NCI-H1105 (cell line): ENCODE results near the gene STOML2.

ENCODE experiments used
- DNase-seq: peaks from one replicate; lab custom pipeline; 2025; lab: John Stamatoyannopoulos, UW

The STOML2 gene

GRCh38 chr9:35072461-35073278, 30.3 kb downstream of the STOML2 start, which contains the start of gene VCP:
Gene VCP (minus strand): TSS chr9:35072625. CDS start chr9:35072353, 272 bp downstream.
- DNase-seq = peak; percentile 96

GRCh38 chr9:35071814-35072460, 31.0 kb downstream of the STOML2 start:
- peak; percentile 70 for DNase-seq

DNA sequence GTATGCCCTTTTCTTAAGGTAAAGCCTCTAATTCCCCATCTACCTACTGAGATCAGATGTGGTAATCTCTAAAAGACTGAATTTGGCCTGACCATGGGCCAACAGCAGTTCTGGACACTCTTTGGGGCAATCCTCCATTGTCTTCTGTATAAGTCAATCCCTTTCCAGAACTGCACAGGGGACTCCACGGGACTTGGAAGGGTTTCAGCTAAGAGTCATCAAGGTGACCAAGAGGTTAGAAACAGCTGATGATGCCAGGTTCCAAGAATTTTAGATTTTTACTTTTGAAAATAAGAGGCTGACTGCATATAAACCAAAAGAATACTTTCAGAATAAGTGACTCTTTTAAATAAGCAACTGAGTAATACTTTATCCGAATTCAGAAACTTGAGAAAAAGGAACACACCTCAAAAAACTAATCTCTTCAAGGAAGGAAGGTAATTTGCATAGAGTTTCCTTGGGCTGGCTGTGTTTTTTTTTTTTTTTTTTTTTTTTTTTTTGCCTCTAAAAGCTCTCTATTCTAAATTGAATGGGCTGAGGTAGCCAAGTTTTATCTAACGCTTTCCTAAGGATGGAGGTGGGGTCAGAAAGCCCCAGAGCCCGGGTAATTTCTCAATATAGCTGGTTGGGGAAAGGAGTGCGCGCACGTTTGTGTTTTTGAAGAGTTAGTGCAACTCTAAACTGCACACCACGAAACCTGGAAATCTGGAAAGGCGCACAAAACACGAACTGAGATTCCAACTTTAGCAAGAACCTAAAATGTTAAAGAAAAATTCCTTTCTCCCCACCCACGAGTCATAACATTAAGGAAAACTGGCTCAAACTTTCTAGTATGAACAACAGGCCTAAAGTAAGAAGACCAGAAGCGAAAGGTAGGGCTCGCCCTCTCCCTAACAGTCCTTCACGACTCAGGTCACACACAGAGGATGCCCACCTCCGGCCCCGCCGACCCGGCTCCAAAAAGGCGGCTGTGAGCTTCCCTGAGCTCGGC, 31.8 kb downstream of the STOML2 start:
- DNase-seq = no peak

GRCh38 chr9:35069020-35069419, 33.9 kb downstream of the STOML2 start:
- no peak for DNase-seq

DNA sequence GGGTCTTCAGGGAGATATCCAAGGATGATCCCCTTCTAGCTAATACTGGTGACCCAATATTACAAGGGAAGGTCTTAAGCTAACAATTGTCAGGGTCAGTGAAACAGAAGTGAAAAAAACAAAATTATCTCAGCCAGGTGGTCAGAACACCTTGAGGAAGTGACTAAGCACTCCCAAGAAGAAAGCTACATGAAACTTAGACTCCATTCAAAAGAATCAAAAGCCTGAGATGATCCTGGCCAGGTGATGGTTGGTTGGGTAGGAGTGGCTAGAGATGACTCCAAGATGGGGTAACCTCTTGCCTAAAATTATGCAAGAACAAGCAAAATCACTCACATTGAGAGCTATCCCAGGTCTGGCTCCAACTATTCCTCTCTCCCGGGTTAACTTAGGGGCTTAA, 35.9 kb downstream of the STOML2 start:
- no peak for DNase-seq

DNA sequence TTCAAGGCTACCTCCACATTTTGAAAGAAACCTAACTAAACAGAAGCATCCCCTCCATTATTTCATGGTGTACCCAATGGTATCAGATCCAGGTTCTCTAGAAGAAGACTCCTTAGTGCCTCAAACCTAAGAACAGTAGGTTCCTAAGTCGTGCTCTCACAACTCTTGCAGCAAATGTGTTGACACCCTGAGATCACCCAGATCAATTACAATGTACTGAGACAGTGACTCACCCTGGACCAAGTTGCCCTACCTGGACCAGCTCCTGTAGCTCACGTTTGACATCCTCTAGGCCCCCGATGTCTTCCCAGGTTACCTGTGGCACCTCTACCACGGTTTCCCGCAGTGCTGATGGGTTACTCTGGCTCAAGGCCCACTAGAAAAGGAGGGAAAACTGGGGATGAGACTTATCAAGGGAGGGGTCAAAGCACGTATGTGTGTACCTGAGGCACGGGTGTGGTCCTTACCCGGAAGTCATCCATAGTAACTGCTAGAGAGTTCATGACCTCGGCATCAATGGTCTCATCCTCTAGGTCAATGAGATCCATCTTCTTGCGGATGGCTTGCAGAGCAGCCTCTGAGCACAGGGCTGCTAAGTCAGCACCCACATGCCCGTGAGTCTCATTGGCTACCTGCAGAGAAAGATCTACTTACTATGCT, 42.3 kb downstream of the STOML2 start:
- DNase-seq = no peak

- DNase-seq = no peak
Observed at GRCh38 chr9:35059438-35059837, 43.5 kb downstream of the STOML2 start.

DNA sequence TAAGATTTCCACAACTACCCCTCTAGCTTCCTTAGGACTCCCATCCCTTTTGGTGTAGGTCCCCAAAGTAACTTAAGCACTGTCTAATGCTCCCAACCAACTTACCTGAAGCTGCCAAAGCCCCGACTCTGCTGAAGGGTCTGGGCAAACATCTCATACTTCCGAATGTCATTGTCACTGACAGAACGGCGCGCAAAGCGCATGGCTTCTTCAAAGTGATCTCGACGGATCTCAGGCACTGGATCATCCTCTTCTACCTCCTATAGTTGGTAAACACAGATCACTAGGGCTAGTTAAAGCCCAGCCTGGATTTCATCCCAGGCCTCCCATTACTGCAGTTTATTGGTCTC, 45.7 kb downstream of the STOML2 start:
- DNase-seq = no peak

DNA sequence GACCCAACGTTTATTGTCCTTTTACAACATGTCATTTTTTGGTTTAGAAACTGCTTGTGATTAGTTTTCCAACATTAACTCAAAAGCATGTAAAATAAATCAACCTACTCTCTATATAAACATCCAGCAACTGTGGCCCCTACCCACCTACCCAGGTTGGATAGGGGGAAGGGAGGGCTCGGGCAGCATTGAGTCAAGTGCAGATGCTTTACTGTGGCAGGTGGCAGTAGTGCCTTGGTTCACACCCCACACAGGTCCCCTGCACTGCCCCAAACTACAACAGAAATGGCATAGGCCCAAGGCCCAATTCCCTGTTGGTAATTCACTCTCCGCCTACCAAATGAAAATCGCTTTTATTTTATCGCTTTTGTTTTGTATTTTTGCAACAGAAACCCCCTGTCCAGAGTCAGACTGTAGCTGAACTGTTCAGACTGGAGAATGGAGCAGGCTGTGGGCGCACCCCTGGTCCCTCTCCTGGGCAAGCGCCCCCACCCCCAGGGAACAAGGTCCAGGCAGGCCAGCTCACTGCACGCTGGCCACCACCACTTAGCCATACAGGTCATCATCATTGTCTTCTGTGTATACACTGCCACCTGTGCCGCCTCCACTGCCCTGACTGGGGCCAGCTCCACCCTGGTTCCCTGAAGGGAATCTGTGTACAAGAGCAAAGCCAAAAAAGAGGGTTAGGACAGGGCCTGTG, 46.2 kb downstream of the STOML2 start:
- no peak for DNase-seq

- no peak for DNase-seq
Observed at GRCh38 chr9:35054871-35055644, 47.9 kb downstream of the STOML2 start.

GRCh38 chr9:35054185-35054835, 48.6 kb downstream of the STOML2 start:
- no peak for DNase-seq

DNA sequence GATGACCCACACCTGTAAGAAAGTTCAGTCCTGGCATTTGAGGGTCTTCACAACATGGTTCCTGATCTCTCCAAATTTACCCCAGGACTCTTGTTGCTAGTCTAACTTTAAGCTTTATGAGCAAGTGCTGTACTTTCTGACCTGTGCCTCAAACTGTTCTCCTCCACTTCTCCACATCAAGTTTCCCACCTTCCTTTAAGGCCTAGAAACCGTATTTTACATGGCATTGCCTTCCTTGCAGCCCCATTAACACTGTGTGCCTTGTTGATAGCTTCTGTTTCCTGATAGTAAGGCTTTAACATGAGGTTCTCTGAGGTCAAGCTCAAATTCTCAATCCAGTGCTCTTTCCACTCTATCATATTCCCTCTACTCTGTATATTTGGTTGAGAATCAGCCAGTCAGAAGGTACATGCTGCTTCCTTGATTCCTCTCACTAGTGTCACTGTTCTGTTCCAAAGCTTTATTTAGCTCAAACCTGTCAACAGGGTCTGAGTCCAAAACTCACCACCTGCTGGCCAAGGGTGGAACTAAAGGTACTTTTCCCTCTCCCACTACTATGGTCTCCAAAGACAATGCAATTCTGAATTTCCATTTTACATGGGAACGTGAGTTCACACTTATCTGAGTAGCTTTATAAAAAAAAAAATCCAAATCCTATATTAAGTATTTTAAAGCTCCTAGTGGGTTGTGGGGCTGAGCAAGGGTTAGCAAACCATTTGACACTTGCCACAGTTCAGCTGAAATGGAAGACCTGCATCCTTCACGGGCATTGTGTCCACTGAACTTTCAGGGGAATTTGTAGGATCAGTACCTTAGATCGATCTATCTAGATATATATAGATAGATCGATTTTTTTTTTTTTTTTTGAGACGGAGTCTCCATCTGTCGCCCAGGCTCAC, 51.6 kb downstream of the STOML2 start:
- DNase-seq = peak; percentile 19
